H1 (cell line): ENCODE data around the gene ADSS2. TPM values are rescaled to one million over a fixed set of nuclear protein-coding genes. Genes with fewer than 3 reads are reported as not detected.
A peak's percentile ranks its signal among the peaks of the same experiment; 100 is the strongest.

Experiments used
- CTCF ChIA-PET: fragments of 300-600 bp; sonication (Branson Sonifier 250); formaldehyde crosslinking; loops from one replicate; lab custom pipeline; 2021; ENCODE audit not compliant: partially characterized antibody; lab: Charles Lee
- POLR2A ChIA-PET: fragments of 300-600 bp; sonication (Branson Sonifier 250); formaldehyde crosslinking; loops from one replicate; lab custom pipeline; 2021; ENCODE audit warnings: inconsistent platforms; ENCODE audit not compliant: partially characterized antibody; lab: Charles Lee
- DNase-seq, 2 experiments: peaks; one replicate each; pipeline versions ENCODE4 v3.0.0 to v3.0.0-alpha.2; 2010 to 2022; ENCODE audit warnings: low spot score in 2 of 2, low read depth in 1 of 2, mixed read lengths in 1 of 2
- FAIRE-seq: peaks from 2 replicates; lab custom pipeline; 2011; peaks lifted over from hg19 to GRCh38; lab: Jason Lieb, UNC
- H2AFZ ChIP-seq: 2 replicates; pipeline ENCODE4 v1.8.1; 2012; ENCODE audit warnings: low read length, inconsistent platforms
- H2AK5ac ChIP-seq: 2 replicates; pipeline ENCODE4 v1.6.1; 2013; ENCODE audit warnings: low read depth, low read length
- H2BK120ac ChIP-seq: replicated peaks from 2 replicates; pipeline ENCODE3; 2013; ENCODE audit warnings: low read depth, low read length, inconsistent platforms
- H2BK12ac ChIP-seq: 2 replicates; pipeline ENCODE4 v1.6.1; 2013; ENCODE audit warnings: low read depth, low read length
- H2BK15ac ChIP-seq: 2 replicates; pipeline ENCODE4 v1.6.1; 2013; ENCODE audit warnings: low read length
- H2BK20ac ChIP-seq: 2 replicates; pipeline ENCODE4 v1.6.1; 2013; ENCODE audit warnings: low read length
- H2BK5ac ChIP-seq: 2 replicates; pipeline ENCODE4 v1.6.1; 2013; ENCODE audit warnings: low read depth, low read length
- H3K14ac ChIP-seq: 2 replicates; pipeline ENCODE4 v1.6.1; 2013; ENCODE audit warnings: inconsistent platforms; ENCODE audit not compliant: insufficient read length
- H3K18ac ChIP-seq: 2 replicates; pipeline ENCODE4 v1.6.1; 2013; ENCODE audit warnings: low read length; ENCODE audit errors: extremely low read depth
- H3K23ac ChIP-seq: 2 replicates; pipeline ENCODE4 v1.6.1; 2013; ENCODE audit warnings: inconsistent platforms; ENCODE audit not compliant: insufficient read length
- H3K23me2 ChIP-seq: 2 replicates; pipeline ENCODE4 v1.6.1; 2013; ENCODE audit warnings: low read depth, low read length
- H3K27ac ChIP-seq: 2 replicates; pipeline ENCODE4 v1.6.1; 2011; ENCODE audit warnings: low read depth, low read length, inconsistent platforms
- H3K27me3 ChIP-seq, 4 experiments: replicated peaks in 1 of 4; 1 replicate in 1 of 4; 2 replicates in 3 of 4; pipeline versions ENCODE4 v1.6.1 to v1.8.1; 2011 to 2013; ENCODE audit warnings: low read length in 3 of 4, mild to moderate bottlenecking in 3 of 4, inconsistent platforms in 2 of 4, mixed read lengths in 2 of 4, moderate library complexity in 1 of 4; ENCODE audit not compliant: control insufficient read depth in 3 of 4, insufficient read depth in 3 of 4; ENCODE audit errors: extremely low read depth in 1 of 4
- H3K36me3 ChIP-seq, 4 experiments: 2 replicates each; pipeline versions ENCODE4 v1.6.1 to v1.8.1; 2011 to 2013; ENCODE audit warnings: mild to moderate bottlenecking in 4 of 4, low read length in 3 of 4, moderate library complexity in 2 of 4, control low read depth in 1 of 4, inconsistent platforms in 1 of 4; ENCODE audit not compliant: insufficient read depth in 4 of 4, control insufficient read depth in 2 of 4
- H3K4ac ChIP-seq: replicated peaks from 2 replicates; pipeline ENCODE3; 2013; ENCODE audit warnings: low read length, low read depth, mixed read lengths, inconsistent platforms; ENCODE audit not compliant: insufficient read length
- H3K4me1 ChIP-seq, 4 experiments: replicated peaks in 1 of 4; 1 replicate in 1 of 4; 2 replicates in 3 of 4; pipeline versions ENCODE4 v1.6.1 to v1.8.1; 2011 to 2013; ENCODE audit warnings: low read length in 3 of 4, inconsistent platforms in 2 of 4, mixed read lengths in 1 of 4; ENCODE audit not compliant: insufficient read depth in 4 of 4, control insufficient read depth in 3 of 4
- H3K4me2 ChIP-seq, 2 experiments: 2 replicates each; pipeline versions ENCODE4 v1.6.1 to v1.8.1; 2011 to 2013; ENCODE audit warnings: low read depth in 2 of 2, low read length in 2 of 2, control low read depth in 1 of 2, inconsistent platforms in 1 of 2, mild to moderate bottlenecking in 1 of 2; ENCODE audit not compliant: insufficient read depth in 1 of 2
- H3K4me3 ChIP-seq, 4 experiments: fragments of 200-600, 300-600 bp in 1 of 4; sonication (generic), shearing (Covaris generic), sonication (Bioruptor Twin) in 1 of 4; 2 replicates each; pipeline versions ENCODE4 v1.5.1 to v1.8.1; 2011 to 2016; ENCODE audit warnings: low read length in 4 of 4, low read depth in 3 of 4, control low read depth in 2 of 4, inconsistent platforms in 2 of 4, mild to moderate bottlenecking in 2 of 4, mixed read lengths in 1 of 4, moderate library complexity in 1 of 4; ENCODE audit not compliant: insufficient read depth in 2 of 4; ENCODE audit errors: extremely low read depth in 1 of 4
- H3K56ac ChIP-seq: replicated peaks from 2 replicates; pipeline ENCODE3; 2013; ENCODE audit warnings: low read depth, mild to moderate bottlenecking, mixed read lengths, low read length, inconsistent platforms; ENCODE audit not compliant: insufficient read length
- H3K79me1 ChIP-seq: 2 replicates; pipeline ENCODE4 v1.6.1; 2013; ENCODE audit warnings: low read depth, low read length, control low read depth
- H3K79me2 ChIP-seq, 2 experiments: 2 replicates each; pipeline versions ENCODE4 v1.6.1 to v1.8.1; 2012 to 2013; ENCODE audit warnings: low read length in 2 of 2, mild to moderate bottlenecking in 2 of 2, inconsistent platforms in 1 of 2; ENCODE audit not compliant: insufficient read depth in 2 of 2, control insufficient read depth in 1 of 2
- H3K9ac ChIP-seq, 4 experiments: replicated peaks in 1 of 4; 1 replicate in 1 of 4; 2 replicates in 3 of 4; pipeline versions ENCODE4 v1.6.1 to v1.8.1; 2011 to 2013; ENCODE audit warnings: low read depth in 3 of 4, low read length in 3 of 4, control low read depth in 2 of 4, mild to moderate bottlenecking in 2 of 4, moderate library complexity in 2 of 4, inconsistent platforms in 1 of 4; ENCODE audit errors: extremely low read depth in 1 of 4
- H3K9me3 ChIP-seq, 2 experiments: 2 replicates each; pipeline versions ENCODE4 v1.6.1 to v1.8.1; 2012 to 2013; ENCODE audit warnings: mild to moderate bottlenecking in 2 of 2, moderate library complexity in 2 of 2, control low read depth in 1 of 2, inconsistent platforms in 1 of 2, low read depth in 1 of 2, low read length in 1 of 2, mixed read lengths in 1 of 2; ENCODE audit not compliant: insufficient read depth in 2 of 2
- H4K20me1 ChIP-seq, 2 experiments: replicated peaks in 1 of 2; 2 replicates each; pipeline versions ENCODE3 to v1.8.1; 2011 to 2013; ENCODE audit warnings: inconsistent platforms in 2 of 2, low read length in 2 of 2, mild to moderate bottlenecking in 1 of 2; ENCODE audit not compliant: insufficient read depth in 2 of 2, control insufficient read depth in 1 of 2
- H4K5ac ChIP-seq: 2 replicates; pipeline ENCODE4 v1.6.1; 2013; ENCODE audit warnings: low read length, low read depth, mixed read lengths, inconsistent platforms; ENCODE audit not compliant: insufficient read length
- H4K8ac ChIP-seq: 2 replicates; pipeline ENCODE4 v1.8.0; 2013; ENCODE audit warnings: mild to moderate bottlenecking, moderate library complexity, low read length, inconsistent platforms; ENCODE audit not compliant: insufficient read depth; ENCODE audit errors: extremely low read depth
- H4K91ac ChIP-seq: replicated peaks from 2 replicates; pipeline ENCODE3; 2013; ENCODE audit warnings: low read length, mixed read lengths, inconsistent platforms; ENCODE audit not compliant: insufficient read length
- BACH1 ChIP-seq: IDR thresholded peaks from 2 replicates; pipeline ENCODE4 v1.6.1; 2012; ENCODE audit warnings: low read length, improper control_type of control experiment
- CREB1 ChIP-seq: IDR thresholded peaks from 2 replicates; pipeline ENCODE4 v1.6.1; 2012; ENCODE audit warnings: inconsistent platforms
- MAFK ChIP-seq: IDR thresholded peaks from 2 replicates; pipeline ENCODE4 v1.6.1; 2012; ENCODE audit warnings: low read depth, mild to moderate bottlenecking, improper control_type of control experiment, low read length
- SIN3A ChIP-seq, 2 experiments: IDR thresholded peaks in 1 of 2; conservative IDR thresholded peaks in 1 of 2; 2 replicates each; pipeline ENCODE4 v1.6.1; 2011 to 2012; ENCODE audit warnings: low read length in 2 of 2, improper control_type of control experiment in 1 of 2, low read depth in 1 of 2, mild to moderate bottlenecking in 1 of 2
- SIRT6 ChIP-seq: IDR thresholded peaks from one replicate; pipeline ENCODE4 v1.7.1; 2012; ENCODE audit warnings: low read length, inconsistent platforms
- SP2 ChIP-seq: IDR thresholded peaks from 2 replicates; pipeline ENCODE4 v1.6.1; 2012; ENCODE audit warnings: mild to moderate bottlenecking, low read length, inconsistent platforms
- SRF ChIP-seq: IDR thresholded peaks from 2 replicates; pipeline ENCODE4 v1.6.1; 2011; ENCODE audit warnings: mild to moderate bottlenecking, low read depth, low read length, moderate library complexity
- TCF12 ChIP-seq: IDR thresholded peaks from 2 replicates; pipeline ENCODE4 v1.6.1; 2011; ENCODE audit warnings: low read depth, mild to moderate bottlenecking, low read length
- WGBS, 2 experiments: shearing (Covaris generic) in 1 of 2; methylation state at CpG; one replicate each; pipeline versions ENCODE4 v1.1.6 to v1.1.7; 2013 to 2015; ENCODE audit warnings: low lambda C conversion rate in 2 of 2, mixed read lengths in 2 of 2, inconsistent platforms in 1 of 2, low coverage in 1 of 2, missing lambda C conversion rate in 1 of 2; ENCODE audit not compliant: insufficient replicate concordance in 2 of 2, insufficient coverage in 1 of 2, insufficient read length in 1 of 2; ENCODE audit errors: extremely low coverage in 1 of 2, missing lambda C conversion rate in 1 of 2; 5-methylcytosine and 5-hydroxymethylcytosine counted together
- polyA plus RNA-seq, 7 experiments: library from polyadenylated mRNA; depleted of rRNA in 3 of 7; stranded (reverse) in 5 of 7; unstranded in 2 of 7; fragments of >200 nt in 5 of 7; fragments of 200-250 nt in 2 of 7; gene quantifications; 1 replicate in 5 of 7; 2 replicates in 1 of 7; 4 replicates in 1 of 7; pipeline versions ENCODE4 v1.2.1 to v1.2.3, GENCODE V29; 2011 to 2013; ENCODE audit warnings: missing spikeins in 2 of 7, mixed read lengths in 2 of 7
- total RNA-seq: library from RNA; stranded (reverse); fragmentation: NEBNext Ultra II Directional; extraction: Animal tissue kit (Norgen Biotek cat#: 25700); gene quantifications from 2 replicates; pipeline ENCODE4 v1.2.1, GENCODE V29; 2021
- TF ChIP-seq, protein P1 (sequence below): IDR thresholded peaks from 2 replicates; pipeline ENCODE4 v1.6.1; 2011; ENCODE audit warnings: low read depth, mild to moderate bottlenecking, low read length; ENCODE audit not compliant: insufficient read depth

Gene ADSS2
- total and polyA plus RNA-seq, 2 of the 8 experiments (the other 6 are each of a cell fraction or from before 2014, with no cell fraction given), result 29.8 to 108 TPM

DNA sequence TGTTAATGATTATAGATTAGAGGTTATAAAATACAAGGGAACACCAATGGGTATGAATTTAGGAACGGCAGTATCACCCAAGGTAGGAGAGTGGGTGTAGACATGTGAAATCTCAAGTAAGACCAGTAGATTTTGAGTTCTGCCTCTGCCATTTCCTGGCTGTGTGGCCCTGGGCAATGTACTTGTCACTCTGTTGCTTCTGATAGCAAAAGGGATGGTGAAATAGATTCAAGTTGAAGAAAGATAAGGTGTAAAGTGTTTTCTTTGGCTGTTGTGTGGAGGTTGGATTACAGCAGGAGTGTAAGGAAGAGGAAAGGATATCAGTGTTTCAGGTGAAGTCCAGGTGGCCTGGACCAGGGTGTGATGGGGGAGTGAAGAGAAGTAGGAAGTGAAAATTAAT lies 64.3 kb downstream of the ADSS2 start:
- Histone ChIP-seq H3K27ac (no peak overlapping the region), H4K8ac (no peak overlapping the region), H3K14ac (no peak overlapping the region), H3K36me3 (no peaks in the 10 kb centered on the region), H4K91ac (no peak overlapping the region), H2BK120ac (no peak overlapping the region), H4K20me1 (no peaks in the 10 kb centered on the region), H3K79me2 (no peaks in the 10 kb centered on the region), H2AK5ac (no peak overlapping the region), H3K4me2 (no peak overlapping the region), H3K9ac (no peak overlapping the region), H4K5ac (no peak overlapping the region), H3K79me1 (no peaks in the 10 kb centered on the region), H2AFZ (no peak overlapping the region), H3K27me3 (no peaks in the 10 kb centered on the region), H2BK5ac (no peak overlapping the region), H3K9me3 (no peaks in the 10 kb centered on the region), H3K4ac (no peak overlapping the region), H2BK15ac (no peak overlapping the region), H2BK12ac (no peak overlapping the region), H3K4me3 (no peak overlapping the region), H3K23ac (no peak overlapping the region), H2BK20ac (no peak overlapping the region), H3K18ac (no peak overlapping the region), H3K23me2 (no peaks in the 10 kb centered on the region; the same call in 1 of the 2 replicates), H3K4me1 (no peaks in the 10 kb centered on the region), H3K56ac (peak overlapping the region; percentile 49)
- peak in 1 of 2 experiments; percentile 34 for DNase-seq
- WGBS, 2 experiments, result 86% methylated on average over 1 of the region's 1 CpG; no CpG with 5 or more reads in 1 of the 2 experiments
- FAIRE-seq, result no peak
- ChIA-PET CTCF (interaction anchor here (0.7 kb wide), 1 partner anchor 23 kb away, joined by 6 read pairs; no protein-coding TSS in a partner anchor), POLR2A (no interaction called here)
- TF ChIP-seq TCF12 (no peak), CREB1 (no peak), SIN3A (conservative IDR thresholded peaks at IDR 0.05 in 1 of 2, IDR thresholded peaks at IDR 0.05 in 1 of 2; ENCODE audit: low read depth in 1 of 2, low read length in 2 of 2) (no peak), MAFK (no peak), SRF (no peak), SIRT6 (no peak), SP2 (no peak), BACH1 (no peak)
- TF ChIP-seq, protein P1, sequence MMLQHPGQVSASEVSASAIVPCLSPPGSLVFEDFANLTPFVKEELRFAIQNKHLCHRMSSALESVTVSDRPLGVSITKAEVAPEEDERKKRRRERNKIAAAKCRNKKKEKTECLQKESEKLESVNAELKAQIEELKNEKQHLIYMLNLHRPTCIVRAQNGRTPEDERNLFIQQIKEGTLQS, result no peak
